Esophagus squamous epithelium (tissue), 4 donors: ENCODE data around the gene ZMIZ1.

Source experiments
- CTCF ChIP-seq, 6 experiments: fragments of 450-650 bp in 4 of 6; fragments of 200-600 bp in 2 of 6; sonication (generic) in 2 of 6; IDR thresholded peaks; one replicate each; pipeline ENCODE4 v1.5.1; 2016 to 2019; ENCODE audit warnings: antibody characterized with exemption in 6 of 6, mild to moderate bottlenecking in 4 of 6, moderate library complexity in 4 of 6
- POLR2A ChIP-seq, 4 donors: fragments of 450-650 bp; IDR thresholded peaks; one replicate each; pipeline ENCODE4 v1.6.1; 2017; ENCODE audit warnings: antibody characterized with exemption in 4 of 4, mild to moderate bottlenecking in 4 of 4, moderate library complexity in 3 of 4

GRCh38 chr10:79311581-79312407 is 243.0 kb downstream of the ZMIZ1 start:
- no peak for TF ChIP-seq CTCF (IDR thresholded peaks at IDR 0.05)
- TF ChIP-seq POLR2A (IDR thresholded peaks at IDR 0.05) = no peak
